Amniotic epithelial cell (primary cell): ENCODE results near the gene KMT2C.

ENCODE experiments used
- DNase-seq: peaks from one replicate; pipeline ENCODE4 v3.0.0-alpha.2; 2010; ENCODE audit warnings: low read depth

KMT2C gene

GRCh38 chr7:152140067-152140466 lies 295.7 kb downstream of the KMT2C start:
- no peak for DNase-seq

GRCh38 chr7:152137476-152138025 lies 298.3 kb downstream of the KMT2C start:
- no peak for DNase-seq

- peak; percentile 70 for DNase-seq
These were observed 299.1 kb downstream of the KMT2C start for GRCh38 chr7:152136686-152137085.

GRCh38 chr7:152133804-152134203 lies 302.0 kb downstream of the KMT2C start:
- DNase-seq = no peak

- no peak for DNase-seq
These were observed 303.0 kb downstream of the KMT2C start for GRCh38 chr7:152132812-152133211.

- no peak for DNase-seq
These were observed 303.8 kb downstream of the KMT2C start for GRCh38 chr7:152131981-152132494.

- DNase-seq = no peak
These were observed 304.9 kb downstream of the KMT2C start for GRCh38 chr7:152130658-152131590.

GRCh38 chr7:152129682-152130081 lies 306.1 kb downstream of the KMT2C start:
- no peak for DNase-seq

GRCh38 chr7:152128741-152129461 lies 306.9 kb downstream of the KMT2C start:
- no peak for DNase-seq

GRCh38 chr7:152128252-152128651 lies 307.6 kb downstream of the KMT2C start:
- no peak for DNase-seq

- DNase-seq = no peak
These were observed 308.6 kb downstream of the KMT2C start for GRCh38 chr7:152127229-152127628.

GRCh38 chr7:152126741-152127140 lies 309.1 kb downstream of the KMT2C start:
- no peak for DNase-seq

GRCh38 chr7:152122540-152122939 lies 313.3 kb downstream of the KMT2C start:
- DNase-seq = no peak

GRCh38 chr7:152121432-152121831 lies 314.4 kb downstream of the KMT2C start:
- DNase-seq = no peak

GRCh38 chr7:152120776-152121175 lies 315.0 kb downstream of the KMT2C start:
- no peak for DNase-seq

- DNase-seq = no peak
These were observed 315.6 kb downstream of the KMT2C start for GRCh38 chr7:152120210-152120609.

- no peak for DNase-seq
These were observed 318.4 kb downstream of the KMT2C start for GRCh38 chr7:152117356-152117755.

GRCh38 chr7:152115021-152115718 lies 320.6 kb downstream of the KMT2C start:
- no peak for DNase-seq

GRCh38 chr7:152112829-152113228 lies 323.0 kb downstream of the KMT2C start:
- no peak for DNase-seq

- DNase-seq = no peak
These were observed 327.4 kb downstream of the KMT2C start for GRCh38 chr7:152108359-152108758.

GRCh38 chr7:152107945-152108344 lies 327.9 kb downstream of the KMT2C start:
- no peak for DNase-seq

- DNase-seq = no peak
These were observed 328.8 kb downstream of the KMT2C start for GRCh38 chr7:152106990-152107389.
